MM.1S (cell line): Measurements from ENCODE around the gene EPHB1.

Source experiments
- EZH2 ChIP-seq: fragments of 300-600 bp; sonication (generic); optimal IDR thresholded peaks from 2 replicates; pipeline ENCODE3; 2017; ENCODE audit warnings: low read depth, mild to moderate bottlenecking, antibody characterized with exemption, low read length, mixed read lengths
- EZH2phosphoT487 ChIP-seq: fragments of 300-600 bp; sonication (generic); IDR thresholded peaks from 2 replicates; pipeline ENCODE4 v1.6.1; 2018; ENCODE audit warnings: antibody characterized with exemption, low read length
- TF ChIP-seq, protein P1 (sequence below): fragments of 300-600 bp; sonication (generic); IDR thresholded peaks from 2 replicates; pipeline ENCODE4 v1.5.1; 2016; ENCODE audit warnings: antibody characterized with exemption, low read length, mixed read lengths

DNA sequence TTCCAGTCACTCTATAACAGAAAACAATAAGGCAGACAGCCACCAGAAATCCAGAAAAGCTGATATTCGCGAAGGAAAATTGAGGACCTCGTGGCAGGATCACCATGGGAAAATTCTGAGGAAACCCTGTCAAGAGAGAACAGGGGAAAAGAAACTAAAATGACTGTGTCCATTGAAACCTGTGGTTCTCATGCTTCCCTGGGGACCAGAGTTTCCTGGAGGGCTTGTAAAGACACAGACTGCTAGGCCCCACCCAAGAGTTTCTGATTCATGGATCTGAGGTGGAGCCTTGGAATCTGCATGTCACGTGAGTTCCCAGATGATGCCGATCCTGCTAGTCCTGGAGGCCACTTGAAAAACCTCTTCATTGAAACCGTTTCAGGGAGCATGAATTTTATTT is 420.5 kb downstream of the EPHB1 start:
- TF ChIP-seq EZH2, result no peak
- TF ChIP-seq, protein P1, sequence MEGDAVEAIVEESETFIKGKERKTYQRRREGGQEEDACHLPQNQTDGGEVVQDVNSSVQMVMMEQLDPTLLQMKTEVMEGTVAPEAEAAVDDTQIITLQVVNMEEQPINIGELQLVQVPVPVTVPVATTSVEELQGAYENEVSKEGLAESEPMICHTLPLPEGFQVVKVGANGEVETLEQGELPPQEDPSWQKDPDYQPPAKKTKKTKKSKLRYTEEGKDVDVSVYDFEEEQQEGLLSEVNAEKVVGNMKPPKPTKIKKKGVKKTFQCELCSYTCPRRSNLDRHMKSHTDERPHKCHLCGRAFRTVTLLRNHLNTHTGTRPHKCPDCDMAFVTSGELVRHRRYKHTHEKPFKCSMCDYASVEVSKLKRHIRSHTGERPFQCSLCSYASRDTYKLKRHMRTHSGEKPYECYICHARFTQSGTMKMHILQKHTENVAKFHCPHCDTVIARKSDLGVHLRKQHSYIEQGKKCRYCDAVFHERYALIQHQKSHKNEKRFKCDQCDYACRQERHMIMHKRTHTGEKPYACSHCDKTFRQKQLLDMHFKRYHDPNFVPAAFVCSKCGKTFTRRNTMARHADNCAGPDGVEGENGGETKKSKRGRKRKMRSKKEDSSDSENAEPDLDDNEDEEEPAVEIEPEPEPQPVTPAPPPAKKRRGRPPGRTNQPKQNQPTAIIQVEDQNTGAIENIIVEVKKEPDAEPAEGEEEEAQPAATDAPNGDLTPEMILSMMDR, result no peak
- no peak for TF ChIP-seq EZH2phosphoT487
